K562 (cell line): ENCODE data around the gene NFYC. TPM values are rescaled to one million over a fixed set of nuclear protein-coding genes. Genes with fewer than 3 reads are reported as not detected.

Experiments
- HCFC1 ChIP-seq: IDR thresholded peaks from 2 replicates; pipeline ENCODE4 v1.6.1; 2012; ENCODE audit warnings: low read depth, low read length, improper control_type of control experiment
- KDM1A ChIP-seq, 2 experiments: fragments of 450-650 bp; IDR thresholded peaks; 2 replicates each; pipeline ENCODE4 v1.6.1; 2016; ENCODE audit warnings: mild to moderate bottlenecking in 2 of 2
- KLF10 ChIP-seq: fragments of 250-450 bp; sonication (Bioruptor Pico); IDR thresholded peaks from 2 replicates; pipeline ENCODE4 v1.6.1; 2021; ENCODE audit warnings: matching md5 sums
- KLF13 ChIP-seq: fragments of 450-650 bp; IDR thresholded peaks from 2 replicates; pipeline ENCODE4 v1.6.1; 2016; ENCODE audit warnings: missing genetic modification characterization, low read depth, mild to moderate bottlenecking, missing compliant biosample characterization, moderate library complexity, borderline replicate concordance
- LEF1 ChIP-seq: fragments of 450-650 bp; IDR thresholded peaks from 2 replicates; pipeline ENCODE4 v1.6.1; 2016; ENCODE audit warnings: mild to moderate bottlenecking
- MTF1 ChIP-seq: fragments of 250-450 bp; sonication (Bioruptor Pico); IDR thresholded peaks from 2 replicates; pipeline ENCODE4 v1.9.0; 2021; ENCODE audit warnings: moderate library complexity, mild to moderate bottlenecking, inconsistent platforms, borderline replicate concordance
- POLR2G ChIP-seq: fragments of 200-400 bp; formaldehyde crosslinking; IDR thresholded peaks from 2 replicates; pipeline ENCODE4 v1.6.1; 2017; ENCODE audit warnings: low read depth, mild to moderate bottlenecking, antibody characterized with exemption, low read length, moderate library complexity
- SAP30 ChIP-seq: fragments of 200-600 bp; sonication (generic); IDR thresholded peaks from 2 replicates; pipeline ENCODE4 v1.6.1; 2012; ENCODE audit warnings: borderline replicate concordance, low read depth, mild to moderate bottlenecking, moderate library complexity, low read length, control low read depth, inconsistent platforms; ENCODE audit not compliant: insufficient read depth, poor library complexity, severe bottlenecking
- SETDB1 ChIP-seq: IDR thresholded peaks from one replicate; pipeline ENCODE4 v1.6.1; 2012; ENCODE audit warnings: low read length, control low read depth, inconsistent platforms
- TEAD1 ChIP-seq, 2 experiments: fragments of 450-650 bp in 1 of 2; sonication (generic) in 1 of 2; formaldehyde crosslinking; IDR thresholded peaks; 2 replicates each; pipeline versions ENCODE4 v1.4.0 to v1.8.0; 2020 to 2022; ENCODE audit warnings: mild to moderate bottlenecking in 2 of 2, missing genetic modification reagents in 1 of 2
- ZBTB7A ChIP-seq: IDR thresholded peaks from 2 replicates; pipeline ENCODE4 v1.6.1; 2011; ENCODE audit warnings: low read depth, mild to moderate bottlenecking, low read length, moderate library complexity, borderline replicate concordance; ENCODE audit not compliant: control insufficient read depth
- ZNF143 ChIP-seq: sonication (generic); formaldehyde crosslinking; IDR thresholded peaks from 2 replicates; pipeline ENCODE4 v1.9.0; 2022; ENCODE audit warnings: mild to moderate bottlenecking, missing genetic modification reagents
- ZNF146 ChIP-seq: IDR thresholded peaks from one replicate; pipeline ENCODE4 v1.6.1; 2018; ENCODE audit warnings: missing compliant biosample characterization; ENCODE audit not compliant: unreplicated experiment
- ZNF197 ChIP-seq: fragments of 200-800 bp; sonication (Bioruptor generic); IDR thresholded peaks from 2 replicates; pipeline ENCODE4 v1.6.1; 2016; ENCODE audit warnings: low read depth, missing genetic modification characterization, missing compliant biosample characterization
- ZNF41 ChIP-seq: fragments of 250-450 bp; sonication (Bioruptor Pico); conservative IDR thresholded peaks from 2 replicates; pipeline ENCODE4 v1.4.0; 2020; ENCODE audit warnings: mild to moderate bottlenecking
- ZNF431 ChIP-seq: sonication (generic); formaldehyde crosslinking; IDR thresholded peaks from 2 replicates; pipeline ENCODE4 v1.8.0; 2022; ENCODE audit warnings: mild to moderate bottlenecking, missing genetic modification reagents
- ZNF436 ChIP-seq: fragments of 250-450, 450-650 bp; sonication (Bioruptor Pico); formaldehyde crosslinking; IDR thresholded peaks from 2 replicates; pipeline ENCODE4 v1.7.0; 2020; ENCODE audit warnings: mild to moderate bottlenecking
- ZNF764 ChIP-seq: fragments of 250-450 bp; sonication (Bioruptor Pico); IDR thresholded peaks from 2 replicates; pipeline ENCODE4 v1.4.0; 2020; ENCODE audit warnings: low read depth, mild to moderate bottlenecking, moderate library complexity
- ZNF778 ChIP-seq: fragments of 450-650 bp; formaldehyde crosslinking; IDR thresholded peaks from 2 replicates; pipeline ENCODE4 v1.4.0; 2020; ENCODE audit warnings: mild to moderate bottlenecking, moderate library complexity
- polyA plus RNA-seq, 8 experiments: library from polyadenylated mRNA; depleted of rRNA in 4 of 8; stranded (reverse) in 5 of 8; unstranded in 3 of 8; fragments of >200 nt; fragmentation: Nextera tagmentation in 2 of 8; fragmentation: Illumina TruSeq in 1 of 8; extraction: Ambion mirVana in 2 of 8; extraction: Trizol in 1 of 8; gene quantifications; 2 replicates each; pipeline versions ENCODE4 v1.2.1 to v1.2.3, GENCODE V29; 2011 to 2014; ENCODE audit warnings: inconsistent platforms in 1 of 8, missing spikeins in 1 of 8
- total RNA-seq, 7 experiments: library from RNA; depleted of rRNA in 6 of 7; stranded (reverse); fragments of >200 nt in 6 of 7; fragmentation: Illumina TruSeq in 2 of 7; extraction: Trizol in 2 of 7; gene quantifications; 2 replicates each; pipeline versions ENCODE4 v1.2.1 to v1.2.3, GENCODE V29; 2011 to 2021; ENCODE audit warnings: low replicate concordance in 1 of 7

Gene NFYC
- total and polyA plus RNA-seq, 9 of the 15 experiments (the other 6 are each of a cell fraction or from before 2014, with no cell fraction given): 4.8 to 59.8 (median 41.1) TPM

- no peak for TF ChIP-seq ZNF778 (CRISPR knock-in tag)
- TF ChIP-seq KDM1A (IDR thresholded peaks at IDR 0.05): peak; percentile 95 to 99
- TF ChIP-seq ZNF764 (CRISPR knock-in tag): no peak
- peak; percentile 91 for TF ChIP-seq ZNF41 (CRISPR knock-in tag)
- TF ChIP-seq MTF1 (CRISPR knock-in tag): no peak
- peak in 1 of 2 experiments; percentile 46; a peak in 1 of 4 replicates for TF ChIP-seq TEAD1 (CRISPR knock-in tag; IDR thresholded peaks at IDR 0.05)
- TF ChIP-seq ZNF143 (CRISPR knock-in tag): 0 out of 2 replicates have a peak, but pooled peaks have one; percentile 20
- TF ChIP-seq SETDB1: no peak
- no peak for TF ChIP-seq KLF10 (CRISPR knock-in tag)
- no peak for TF ChIP-seq ZNF146 (CRISPR knock-in tag)
- no peak for TF ChIP-seq HCFC1
- no peak for TF ChIP-seq ZNF436 (CRISPR knock-in tag)
- no peak for TF ChIP-seq SAP30
- peak; percentile 88; the same call in 1 of the 2 replicates for TF ChIP-seq ZBTB7A
- TF ChIP-seq KLF13 (tag): no peak
- TF ChIP-seq ZNF431 (CRISPR knock-in tag): no peak
- peak; percentile 69; the same call in 1 of the 2 replicates for TF ChIP-seq ZNF197
- peak; percentile 80 for TF ChIP-seq POLR2G
- TF ChIP-seq LEF1: no peak
Measured at GRCh38 chr1:40802078-40802741, 110.7 kb downstream of the NFYC start (continued).
